ENCODE measurements around the gene APBA3.
"Not testable (repeated sequence)": the region's sequence is repeated elsewhere in the genome, so short reads cannot be mapped to it uniquely, and the experiment has no call there.

The APBA3 gene

GRCh38 chr19:3769494-3769893 is 8.0 kb upstream of the APBA3 start:
- H3K9me3 Mint-ChIP-seq, result no peaks in the 10 kb centered on the region
- H3K27ac Mint-ChIP-seq, result no peak overlapping the region
- peaks cover 10% of the 10 kb centered on the region for H3K4me1 Mint-ChIP-seq (ENCODE audit: low read depth)

GRCh38 chr19:3768748-3769099 is 7.2 kb upstream of the APBA3 start:
- no peak overlapping the region for H3K4me3 Mint-ChIP-seq
- peaks cover 9% of the 10 kb centered on the region for H3K4me1 Mint-ChIP-seq (ENCODE audit: low read depth)
- H3K9me3 Mint-ChIP-seq, result no peaks in the 10 kb centered on the region
- H3K36me3 Mint-ChIP-seq (ENCODE audit: low read depth), result peaks cover 13% of the 10 kb centered on the region
- no peaks in the 10 kb centered on the region for H3K27me3 Mint-ChIP-seq (ENCODE audit: low read depth)
- peak overlapping the region; percentile 59 for H3K27ac Mint-ChIP-seq

More at GRCh38 chr19:3769494-3769893, 8.0 kb upstream of the APBA3 start:
- H3K27me3 Mint-ChIP-seq (ENCODE audit: low read depth), result no peaks in the 10 kb centered on the region
- H3K36me3 Mint-ChIP-seq (ENCODE audit: low read depth), result peaks cover 13% of the 10 kb centered on the region
- H3K4me3 Mint-ChIP-seq, result no peak overlapping the region

- no peaks in the 10 kb centered on the region for H3K9me3 Mint-ChIP-seq
- peaks cover 10% of the 10 kb centered on the region for H3K4me1 Mint-ChIP-seq (ENCODE audit: low read depth)
- H3K27ac Mint-ChIP-seq, result no peak overlapping the region
- peaks cover 13% of the 10 kb centered on the region for H3K36me3 Mint-ChIP-seq (ENCODE audit: low read depth)
- no peaks in the 10 kb centered on the region for H3K27me3 Mint-ChIP-seq (ENCODE audit: low read depth)
- H3K4me3 Mint-ChIP-seq, result no peak overlapping the region
Measured at GRCh38 chr19:3768015-3768747, 6.7 kb upstream of the APBA3 start.

- peaks cover 17% of the 10 kb centered on the region for H3K36me3 Mint-ChIP-seq (ENCODE audit: low read depth)
- H3K27ac Mint-ChIP-seq, result peak overlapping the region; percentile 89
- H3K4me3 Mint-ChIP-seq, result no peak overlapping the region
Measured at GRCh38 chr19:3767050-3767449, 5.6 kb upstream of the APBA3 start.

GRCh38 chr19:3766520-3766919 is 5.0 kb upstream of the APBA3 start:
- H3K27ac Mint-ChIP-seq, result peak overlapping the region; percentile 89
- peaks cover 17% of the 10 kb centered on the region for H3K36me3 Mint-ChIP-seq (ENCODE audit: low read depth)
- no peaks in the 10 kb centered on the region for H3K9me3 Mint-ChIP-seq
- H3K4me3 Mint-ChIP-seq, result peak overlapping the region; percentile 34
- H3K4me1 Mint-ChIP-seq (ENCODE audit: low read depth), result peaks cover 20% of the 10 kb centered on the region
- H3K27me3 Mint-ChIP-seq (ENCODE audit: low read depth), result peaks cover 3% of the 10 kb centered on the region

More at GRCh38 chr19:3767050-3767449, 5.6 kb upstream of the APBA3 start:
- no peaks in the 10 kb centered on the region for H3K9me3 Mint-ChIP-seq
- peaks cover 3% of the 10 kb centered on the region for H3K27me3 Mint-ChIP-seq (ENCODE audit: low read depth)
- H3K4me1 Mint-ChIP-seq (ENCODE audit: low read depth), result peaks cover 15% of the 10 kb centered on the region

- H3K36me3 Mint-ChIP-seq (ENCODE audit: low read depth), result peaks cover 19% of the 10 kb centered on the region
- H3K4me1 Mint-ChIP-seq (ENCODE audit: low read depth), result peaks cover 23% of the 10 kb centered on the region
- not testable (repeated sequence) for H3K9me3 Mint-ChIP-seq; H3K27me3 Mint-ChIP-seq (ENCODE audit: low read depth); H3K4me3 Mint-ChIP-seq; H3K27ac Mint-ChIP-seq
Measured at GRCh38 chr19:3765757-3766156, 4.3 kb upstream of the APBA3 start.

- H3K9me3 Mint-ChIP-seq, result no peaks in the 10 kb centered on the region
- no peak overlapping the region for H3K27ac Mint-ChIP-seq
- peaks cover 23% of the 10 kb centered on the region for H3K4me1 Mint-ChIP-seq (ENCODE audit: low read depth)
- no peak overlapping the region for H3K4me3 Mint-ChIP-seq
- peaks cover 3% of the 10 kb centered on the region for H3K27me3 Mint-ChIP-seq (ENCODE audit: low read depth)
- peaks cover 19% of the 10 kb centered on the region for H3K36me3 Mint-ChIP-seq (ENCODE audit: low read depth)
Measured at GRCh38 chr19:3765121-3765520, 3.6 kb upstream of the APBA3 start.

GRCh38 chr19:3762501-3763459 is 1.3 kb upstream of the APBA3 start, which contains the start of gene MRPL54:
Gene MRPL54 (plus strand): TSS chr19:3762682. CDS start chr19:3762701, 19 bp downstream.
- Mint-ChIP-seq H3K4me1 (ENCODE audit: low read depth) (peaks cover 27% of the 10 kb centered on the region), H3K27ac (peak within 1 kb of the TSS; percentile 99), H3K36me3 (ENCODE audit: low read depth) (peaks cover 14% of the 10 kb centered on the region), H3K9me3 (no peaks in the 10 kb centered on the region), H3K27me3 (ENCODE audit: low read depth) (peaks cover 3% of the 10 kb centered on the region), H3K4me3 (peak within 1 kb of the TSS; percentile 99)

GRCh38 chr19:3762130-3762473 is 610 bp upstream of the APBA3 start:
- Mint-ChIP-seq H3K9me3 (no peaks in the 10 kb centered on the region), H3K4me3 (peak overlapping the region; percentile 99), H3K27ac (peak overlapping the region; percentile 99), H3K27me3 (ENCODE audit: low read depth) (peaks cover 3% of the 10 kb centered on the region), H3K4me1 (ENCODE audit: low read depth) (peaks cover 27% of the 10 kb centered on the region), H3K36me3 (ENCODE audit: low read depth) (peaks cover 14% of the 10 kb centered on the region)

- Mint-ChIP-seq H3K4me3 (peak overlapping the region; percentile 99), H3K36me3 (ENCODE audit: low read depth) (peaks cover 10% of the 10 kb centered on the region), H3K9me3 (no peaks in the 10 kb centered on the region), H3K4me1 (ENCODE audit: low read depth) (peaks cover 22% of the 10 kb centered on the region), H3K27ac (peak overlapping the region; percentile 97), H3K27me3 (ENCODE audit: low read depth) (peaks cover 3% of the 10 kb centered on the region)
Measured at GRCh38 chr19:3760871-3761361, 576 bp downstream of the APBA3 start.

- H3K27me3 Mint-ChIP-seq (ENCODE audit: low read depth), result peaks cover 3% of the 10 kb centered on the region
- H3K27ac Mint-ChIP-seq, result no peak overlapping the region
Measured at GRCh38 chr19:3759482-3760254, 1.8 kb downstream of the APBA3 start.

GRCh38 chr19:3758297-3758696 is 3.2 kb downstream of the APBA3 start:
- not testable (repeated sequence) for H3K4me3 Mint-ChIP-seq; H3K27ac Mint-ChIP-seq; H3K9me3 Mint-ChIP-seq; H3K27me3 Mint-ChIP-seq (ENCODE audit: low read depth)
- Mint-ChIP-seq H3K36me3 (ENCODE audit: low read depth) (peaks cover 17% of the 10 kb centered on the region), H3K4me1 (ENCODE audit: low read depth) (peaks cover 26% of the 10 kb centered on the region)

More at GRCh38 chr19:3759482-3760254, 1.8 kb downstream of the APBA3 start:
- Mint-ChIP-seq H3K36me3 (ENCODE audit: low read depth) (peaks cover 17% of the 10 kb centered on the region), H3K4me3 (peak overlapping the region; percentile 99), H3K4me1 (ENCODE audit: low read depth) (peaks cover 27% of the 10 kb centered on the region), H3K9me3 (no peaks in the 10 kb centered on the region)

- H3K4me1 Mint-ChIP-seq (ENCODE audit: low read depth), result peaks cover 21% of the 10 kb centered on the region
- not testable (repeated sequence) for H3K9me3 Mint-ChIP-seq; H3K27ac Mint-ChIP-seq; H3K27me3 Mint-ChIP-seq (ENCODE audit: low read depth); H3K4me3 Mint-ChIP-seq
- peaks cover 16% of the 10 kb centered on the region for H3K36me3 Mint-ChIP-seq (ENCODE audit: low read depth)
Measured at GRCh38 chr19:3757705-3758104, 3.8 kb downstream of the APBA3 start.
